Measurements from ENCODE around the gene CEP170.
"Not testable (repeated sequence)": the region's sequence is repeated elsewhere in the genome, so short reads cannot be mapped to it uniquely, and the experiment has no call there.

CEP170 gene

DNA sequence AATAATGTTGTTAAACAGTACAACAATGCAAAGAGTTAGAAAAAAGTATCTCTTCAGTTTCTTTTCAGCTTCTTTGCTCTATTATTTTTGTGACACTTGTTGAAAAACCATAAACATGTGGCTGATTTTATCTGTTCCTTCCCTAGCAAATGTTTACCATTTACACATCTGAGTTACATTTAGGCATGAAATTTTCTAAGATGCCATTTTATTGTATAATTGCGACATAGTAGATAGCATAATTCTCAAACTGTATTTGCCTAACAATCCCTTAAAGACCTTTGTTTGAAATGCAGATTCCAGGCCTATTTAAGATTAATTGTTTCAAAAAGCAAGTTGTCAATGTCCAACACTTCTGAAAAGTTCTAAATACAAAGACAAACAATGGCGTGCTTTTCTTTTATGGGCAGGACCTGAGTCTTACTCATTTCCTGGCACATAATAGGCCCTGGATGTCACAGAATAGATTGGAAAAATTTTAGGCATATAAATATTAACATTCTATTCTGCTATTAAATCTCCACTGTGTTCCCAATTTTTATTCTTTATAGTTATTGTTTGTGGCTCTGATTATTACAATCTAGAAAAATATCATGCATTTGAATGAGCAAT, 81.2 kb downstream of the CEP170 start:
- DNase-seq (ENCODE audit: low read depth in 2 of 2) = not testable (repeated sequence)

DNA sequence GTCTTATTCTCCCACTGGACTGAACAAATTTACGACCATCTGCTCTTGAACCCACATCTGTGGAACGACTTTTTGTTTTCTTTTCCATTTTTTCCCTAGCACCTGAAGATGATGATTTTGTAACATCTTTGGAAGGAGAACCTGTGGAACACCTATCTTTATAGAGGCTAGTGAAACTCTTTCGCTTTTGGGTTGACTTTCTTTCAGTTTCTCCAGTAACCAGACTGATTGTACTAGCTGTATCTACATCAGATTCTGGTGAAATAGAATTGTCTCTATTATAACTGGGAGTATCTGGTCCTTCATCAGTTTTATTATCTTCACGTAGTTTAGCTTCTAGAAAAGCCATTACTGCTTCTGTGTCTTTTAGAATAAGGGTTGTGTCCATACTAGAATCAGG, 90.2 kb downstream of the CEP170 start:
- DNase-seq (ENCODE audit: low read depth in 2 of 2) = not testable (repeated sequence)

DNA sequence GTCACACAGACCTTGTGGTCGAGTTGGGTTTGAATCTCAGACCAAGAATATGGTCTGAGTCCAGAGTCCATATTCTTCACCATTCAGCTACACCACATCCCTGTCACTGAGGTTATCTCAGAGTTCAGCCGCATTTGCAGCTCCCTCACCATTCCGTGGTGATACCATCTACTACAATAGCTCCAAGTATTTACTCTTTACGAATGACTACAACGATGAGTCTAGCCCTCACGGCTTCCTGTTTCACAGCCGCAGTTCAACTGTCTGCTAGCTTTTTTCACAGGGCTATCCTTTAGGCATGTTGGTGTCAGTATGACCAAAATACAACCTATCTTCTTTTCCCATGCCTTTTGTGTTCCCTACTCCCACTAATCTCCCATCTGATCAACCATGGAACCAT, 104.2 kb downstream of the CEP170 start:
- not testable (repeated sequence) for DNase-seq (ENCODE audit: low read depth in 2 of 2)

GRCh38 chr1:243149120-243149519, 106.0 kb downstream of the CEP170 start:
- DNase-seq (ENCODE audit: low read depth in 2 of 2) = not testable (repeated sequence)

- DNase-seq (ENCODE audit: low read depth in 2 of 2) = not testable (repeated sequence)
Measured at GRCh38 chr1:243147351-243147750, 107.7 kb downstream of the CEP170 start.

DNA sequence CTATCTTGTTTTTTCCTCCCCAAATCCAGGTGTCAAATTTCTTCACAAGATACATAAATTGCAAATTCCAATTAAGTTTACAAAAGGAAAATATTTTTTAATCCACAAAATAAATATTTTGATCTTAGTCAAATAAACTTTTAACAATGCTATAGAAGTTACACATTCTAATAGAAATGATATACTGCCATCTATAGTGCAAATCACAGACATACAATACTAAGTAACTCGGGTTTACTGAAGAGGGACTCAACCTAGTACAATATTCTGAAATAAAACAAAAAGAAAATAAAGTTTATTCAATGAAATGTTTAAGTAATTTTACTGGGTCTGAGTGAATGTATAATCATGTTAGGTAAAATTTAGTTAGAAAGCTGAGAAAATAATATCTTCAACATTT, 114.6 kb downstream of the CEP170 start:
- not testable (repeated sequence) for DNase-seq (ENCODE audit: low read depth in 2 of 2)

DNA sequence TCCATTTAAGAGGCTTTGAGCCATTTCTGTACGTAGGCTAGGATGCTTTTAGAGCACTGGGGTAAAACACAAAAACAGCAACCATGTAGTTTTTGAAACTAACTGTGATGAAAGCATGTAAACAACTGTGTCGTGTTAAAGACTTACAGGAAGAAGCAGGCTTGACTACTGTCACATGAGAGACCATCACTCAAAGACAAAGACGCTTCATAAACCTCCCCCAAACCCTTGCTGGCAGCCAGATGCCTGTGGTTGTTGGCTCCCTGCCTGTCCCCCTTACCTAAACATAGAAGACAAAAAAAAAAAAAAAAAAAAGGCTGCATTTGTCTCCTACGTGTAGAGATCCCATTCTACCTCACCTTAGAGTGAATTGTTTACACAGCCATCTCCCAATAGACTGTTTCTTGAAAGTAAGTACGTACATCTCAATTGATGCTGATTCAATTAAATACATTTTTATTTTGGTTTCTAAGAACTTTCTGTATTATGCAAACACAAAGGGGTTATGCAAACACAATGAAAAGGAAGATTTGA, 132.1 kb downstream of the CEP170 start:
- DNase-seq (ENCODE audit: low read depth in 2 of 2) = not testable (repeated sequence)

GRCh38 chr1:243121939-243122338, 133.1 kb downstream of the CEP170 start:
- not testable (repeated sequence) for DNase-seq (ENCODE audit: low read depth in 2 of 2)

DNA sequence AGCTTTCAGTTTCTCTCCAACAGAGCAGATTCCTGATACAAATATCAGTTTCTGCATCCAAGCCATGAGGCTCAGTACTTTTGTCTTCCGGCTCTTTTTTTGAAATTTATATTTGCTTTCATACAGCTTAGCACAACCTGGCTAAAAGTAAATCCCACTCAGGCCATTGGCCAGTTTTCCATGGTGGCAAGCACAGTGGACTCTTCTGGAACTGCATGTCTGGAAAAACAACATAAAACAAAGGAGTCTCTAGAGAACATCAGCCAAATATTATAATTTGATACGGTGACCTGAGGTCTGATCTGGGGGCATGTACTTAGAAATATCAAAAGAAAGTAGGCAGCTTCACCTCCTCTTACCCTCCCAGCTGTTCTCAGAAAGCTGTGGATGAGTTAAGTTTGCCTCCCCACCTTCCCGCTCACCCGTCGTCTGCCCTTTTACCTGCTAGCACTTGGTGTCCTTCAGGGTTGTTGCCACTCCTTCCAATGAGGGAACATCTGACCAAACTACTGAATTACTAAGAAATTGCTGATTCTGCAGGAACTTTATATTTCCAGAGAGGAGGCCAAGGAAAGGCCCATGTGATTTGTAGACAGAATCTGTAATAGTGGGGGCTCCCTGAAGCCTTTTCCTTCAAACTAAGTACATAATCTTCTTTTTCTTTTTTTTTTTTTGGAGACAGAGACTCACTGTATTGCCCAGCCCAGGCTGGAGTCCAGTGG, 136.3 kb downstream of the CEP170 start:
- not testable (repeated sequence) for DNase-seq (ENCODE audit: low read depth in 2 of 2)

DNA sequence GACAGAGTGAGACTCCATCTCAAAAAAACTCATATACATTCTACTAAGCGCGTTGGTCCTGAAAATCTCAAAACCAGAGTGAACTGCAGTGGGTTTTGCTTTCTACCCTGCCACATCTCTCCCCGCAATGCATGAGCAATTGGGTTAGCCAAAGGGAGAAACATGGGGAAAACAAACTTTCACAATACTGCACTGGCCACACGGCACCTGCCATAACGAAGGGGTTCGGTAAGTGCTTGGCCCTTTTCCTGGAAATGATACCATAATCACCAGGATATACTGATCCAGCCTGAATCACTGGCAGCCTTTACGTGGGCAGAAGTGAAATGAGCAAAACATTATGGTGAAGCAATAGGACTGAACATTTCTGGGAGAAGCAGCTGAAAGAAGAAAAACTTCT, 138.9 kb downstream of the CEP170 start:
- not testable (repeated sequence) for DNase-seq (ENCODE audit: low read depth in 2 of 2)

GRCh38 chr1:243114769-243115168, 140.3 kb downstream of the CEP170 start:
- DNase-seq (ENCODE audit: low read depth in 2 of 2) = not testable (repeated sequence)

- not testable (repeated sequence) for DNase-seq (ENCODE audit: low read depth in 2 of 2)
Measured at GRCh38 chr1:243114059-243114713, 140.9 kb downstream of the CEP170 start.

DNA sequence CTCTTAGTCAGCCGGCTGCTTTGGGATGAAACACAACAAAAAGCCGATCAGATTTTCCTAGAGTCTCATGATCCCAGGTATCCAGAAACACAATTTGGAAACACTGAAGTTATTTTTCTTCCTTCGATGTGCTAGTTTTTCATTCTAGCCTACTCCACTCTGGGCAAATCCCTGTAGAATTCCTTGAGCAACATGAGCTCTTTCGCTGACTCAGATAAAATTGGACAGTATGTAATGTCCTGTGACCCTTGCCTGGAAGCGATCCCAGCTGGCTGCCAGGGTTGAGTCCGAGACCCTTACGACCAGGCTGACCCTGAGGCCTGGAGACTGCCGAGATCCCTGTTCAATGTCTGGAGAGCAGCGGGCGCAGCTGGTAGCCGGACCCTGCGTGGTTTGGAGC, 147.9 kb downstream of the CEP170 start:
- DNase-seq (ENCODE audit: low read depth in 2 of 2) = not testable (repeated sequence)

DNA sequence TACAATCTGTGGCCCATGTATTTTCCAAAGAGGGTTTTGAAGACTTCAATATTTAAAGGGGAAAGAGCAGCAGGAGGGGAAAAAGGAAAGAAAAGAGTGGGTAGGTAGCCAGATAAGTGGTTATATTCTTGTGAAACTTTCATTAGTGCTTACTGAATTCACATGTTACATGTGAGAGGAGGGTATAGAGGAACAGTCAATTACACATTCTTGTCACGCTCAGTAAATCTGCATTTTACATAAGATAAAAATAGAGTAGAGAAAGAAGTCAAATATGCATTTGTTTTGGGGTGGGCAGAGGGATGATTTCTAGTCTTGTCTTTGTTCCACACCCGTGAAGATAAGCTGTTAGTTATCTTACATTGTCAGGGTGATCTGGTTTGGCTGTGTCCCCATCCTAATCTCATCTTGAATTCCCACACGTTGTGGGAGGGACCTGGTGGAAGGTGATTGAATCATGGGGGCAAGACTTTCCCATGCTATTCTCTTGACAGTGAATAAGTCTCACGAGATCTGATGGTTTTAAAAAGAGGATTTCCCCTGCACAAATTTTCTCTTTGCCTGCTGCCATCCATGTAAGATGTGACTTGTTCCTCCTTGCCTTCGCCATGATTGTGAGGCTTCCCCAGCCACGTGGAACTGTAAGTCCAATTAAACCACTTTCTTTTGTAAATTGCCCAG, 149.3 kb downstream of the CEP170 start:
- not testable (repeated sequence) for DNase-seq (ENCODE audit: low read depth in 2 of 2)

GRCh38 chr1:243105104-243105503, 150.0 kb downstream of the CEP170 start:
- not testable (repeated sequence) for DNase-seq (ENCODE audit: low read depth in 2 of 2)

DNA sequence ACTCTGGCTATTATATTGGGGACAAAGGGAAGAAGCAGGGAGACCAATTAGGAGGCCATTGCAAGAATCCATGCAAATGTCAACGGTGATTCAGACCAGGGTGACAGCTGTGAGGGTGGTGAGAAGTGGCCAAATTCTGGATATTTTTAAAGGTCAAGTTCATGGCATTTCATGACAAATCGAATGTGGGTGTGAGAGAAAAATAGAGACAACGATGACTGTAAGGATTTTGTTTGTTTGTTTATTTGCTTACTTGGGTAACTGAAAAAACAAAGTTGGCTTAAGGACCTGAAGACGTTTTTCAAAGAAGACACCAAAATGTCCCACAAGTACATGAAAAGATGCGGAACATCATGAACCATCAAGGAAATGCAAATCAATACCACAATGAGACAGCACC, 150.6 kb downstream of the CEP170 start:
- not testable (repeated sequence) for DNase-seq (ENCODE audit: low read depth in 2 of 2)

DNA sequence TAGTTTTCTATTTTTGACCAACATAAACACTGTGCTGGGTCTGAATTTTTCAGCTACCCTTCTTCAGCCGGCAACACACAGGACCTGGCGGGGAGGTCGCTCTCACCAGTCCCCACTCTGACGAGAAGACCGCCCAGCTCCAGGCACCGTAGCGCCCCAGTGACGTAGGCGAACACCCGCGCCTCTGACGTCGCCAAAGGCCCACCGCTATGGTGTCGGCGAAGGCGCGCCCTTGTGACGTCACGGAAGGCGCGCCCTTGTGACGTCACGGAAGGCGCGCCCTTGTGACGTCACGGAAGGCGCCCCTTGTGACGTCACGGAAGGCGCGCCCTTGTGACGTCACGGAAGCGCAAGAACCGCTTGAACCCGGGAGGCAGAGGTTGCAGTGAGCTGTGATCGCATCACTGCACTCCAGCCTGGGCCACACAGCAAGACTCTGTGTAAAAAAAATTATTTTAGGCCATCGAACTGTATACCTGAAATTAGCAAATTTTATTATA, 153.5 kb downstream of the CEP170 start:
- DNase-seq (ENCODE audit: low read depth in 2 of 2) = peak; percentile 19 to 55

GRCh38 chr1:243087368-243087767, 167.7 kb downstream of the CEP170 start:
- DNase-seq (ENCODE audit: low read depth in 2 of 2) = not testable (repeated sequence)

All from stimulated activated CD4-positive, alpha-beta T cell treated with anti-CD3 and anti-CD28 coated beads, Interleukin-1b, Interleukin-23, amount 100 ng/mL, for 4 hours (primary cell).